ENCODE data around the gene ZNF511.

The ZNF511 gene

GRCh38 chr10:133334503-133335245 is 26.0 kb downstream of the ZNF511 start:
- no peak overlapping the region for H3K4me3 ChIP-seq (ENCODE audit: low read depth, low read length)

- H3K4me3 ChIP-seq (ENCODE audit: low read depth, low read length), result peak overlapping the region; percentile 13
Observed at GRCh38 chr10:133335246-133336117, 26.8 kb downstream of the ZNF511 start.

- no peak overlapping the region for H3K4me3 ChIP-seq (ENCODE audit: low read depth, low read length)
Observed at GRCh38 chr10:133336118-133336576, 27.4 kb downstream of the ZNF511 start.

- no peak within 1 kb of the TSS for H3K4me3 ChIP-seq (ENCODE audit: low read depth, low read length)
Observed at GRCh38 chr10:133336577-133337369, 28.1 kb downstream of the ZNF511 start, which contains the start of gene CALY. TSS of gene CALY (minus strand) at chr10:133336896. CDS start at chr10:133328989, 7,907 bp downstream.

- no peak overlapping the region for H3K4me3 ChIP-seq (ENCODE audit: low read depth, low read length)
Observed at GRCh38 chr10:133337370-133337725, 28.6 kb downstream of the ZNF511 start.

- no peak overlapping the region for H3K4me3 ChIP-seq (ENCODE audit: low read depth, low read length)
Observed at GRCh38 chr10:133338080-133339071, 29.7 kb downstream of the ZNF511 start.

GRCh38 chr10:133339708-133340380 is 31.1 kb downstream of the ZNF511 start:
- no peak overlapping the region for H3K4me3 ChIP-seq (ENCODE audit: low read depth, low read length)

- no peak overlapping the region for H3K4me3 ChIP-seq (ENCODE audit: low read depth, low read length)
Observed at GRCh38 chr10:133341983-133342382, 33.3 kb downstream of the ZNF511 start.

GRCh38 chr10:133342942-133343341 is 34.2 kb downstream of the ZNF511 start:
- no peak overlapping the region for H3K4me3 ChIP-seq (ENCODE audit: low read depth, low read length)

- H3K4me3 ChIP-seq (ENCODE audit: low read depth, low read length), result no peak overlapping the region
Observed at GRCh38 chr10:133343558-133343957, 34.8 kb downstream of the ZNF511 start.

- H3K4me3 ChIP-seq (ENCODE audit: low read depth, low read length), result no peak overlapping the region
Observed at GRCh38 chr10:133344236-133344635, 35.5 kb downstream of the ZNF511 start.

GRCh38 chr10:133346413-133346812 is 37.7 kb downstream of the ZNF511 start:
- H3K4me3 ChIP-seq (ENCODE audit: low read depth, low read length), result no peak overlapping the region

GRCh38 chr10:133347710-133348517 is 39.2 kb downstream of the ZNF511 start:
- H3K4me3 ChIP-seq (ENCODE audit: low read depth, low read length), result no peak overlapping the region

GRCh38 chr10:133349160-133349568 is 40.5 kb downstream of the ZNF511 start:
- H3K4me3 ChIP-seq (ENCODE audit: low read depth, low read length), result no peak overlapping the region

GRCh38 chr10:133349577-133350011 is 40.9 kb downstream of the ZNF511 start:
- no peak overlapping the region for H3K4me3 ChIP-seq (ENCODE audit: low read depth, low read length)

GRCh38 chr10:133350283-133350949 is 41.7 kb downstream of the ZNF511 start:
- H3K4me3 ChIP-seq (ENCODE audit: low read depth, low read length), result no peak overlapping the region

GRCh38 chr10:133350950-133351329 is 42.2 kb downstream of the ZNF511 start:
- H3K4me3 ChIP-seq (ENCODE audit: low read depth, low read length), result no peak overlapping the region

Data from iPS-11a (cell line).